Upper lobe of left lung (tissue), 6 donors: ENCODE results near the gene COL20A1. TPM values are rescaled to one million over a fixed set of nuclear protein-coding genes. Genes with fewer than 3 reads are reported as not detected.

ENCODE experiments used
- ATAC-seq, 2 donors: fragments of 200-7000 bp; cut with Tn5 transposase; one replicate each; pipeline ENCODE4 v1.9.1; 2022; ENCODE audit warnings: mild to moderate bottlenecking in 2 of 2, moderate library complexity in 2 of 2; ENCODE audit not compliant: low FRiP score in 2 of 2
- DNase-seq, 2 donors: peaks; one replicate each; pipeline ENCODE4 v3.0.0-alpha.2; 2019 to 2020
- H3K27ac ChIP-seq, 4 donors: fragments of 200-600 bp; sonication (generic); one replicate each; pipeline ENCODE4 v1.5.1; 2016 to 2019
- H3K27me3 ChIP-seq, 4 donors: fragments of 200-600 bp; sonication (generic); one replicate each; pipeline ENCODE4 v1.5.1; 2017 to 2019
- H3K36me3 ChIP-seq, 4 donors: fragments of 200-600 bp; sonication (generic); one replicate each; pipeline ENCODE4 v1.5.1; 2016 to 2019
- H3K4me1 ChIP-seq, 4 donors: fragments of 200-600 bp; sonication (generic); one replicate each; pipeline ENCODE4 v1.5.1; 2018 to 2019
- H3K4me3 ChIP-seq, 4 donors: fragments of 200-600 bp; sonication (generic); one replicate each; pipeline ENCODE4 v1.5.1; 2017 to 2019; ENCODE audit warnings: mild to moderate bottlenecking in 2 of 4, moderate library complexity in 1 of 4
- H3K9me3 ChIP-seq, 4 donors: fragments of 200-600 bp; sonication (generic); one replicate each; pipeline ENCODE4 v1.5.1; 2018 to 2019
- EP300 ChIP-seq, 4 donors: sonication (generic); formaldehyde crosslinking; IDR thresholded peaks; one replicate each; pipeline ENCODE4 v1.5.1; 2017; ENCODE audit warnings: antibody characterized with exemption in 4 of 4, control low read depth in 2 of 4
- POLR2A ChIP-seq, 4 donors: fragments of 450-650 bp; IDR thresholded peaks; one replicate each; pipeline ENCODE4 v1.5.1; 2016 to 2017; ENCODE audit warnings: antibody characterized with exemption in 4 of 4, mild to moderate bottlenecking in 2 of 4
- POLR2AphosphoS5 ChIP-seq, 2 donors: sonication (generic); formaldehyde crosslinking; IDR thresholded peaks; one replicate each; pipeline ENCODE4 v1.5.1; 2017; ENCODE audit warnings: antibody characterized with exemption in 2 of 2
- WGBS, 2 donors: methylation state at CpG; one replicate each; pipeline ENCODE4 v1.1.5; 2017 to 2018; 5-methylcytosine and 5-hydroxymethylcytosine counted together
- total RNA-seq, 6 donors: library from RNA; depleted of rRNA in 4 of 6; stranded (reverse); fragments of >200 nt in 4 of 6; gene quantifications; one replicate each; pipeline versions ENCODE4 v1.1.0 to v1.2.1, GENCODE V29; 2016 to 2021
- TF ChIP-seq, protein P1 (sequence below), 6 experiments: fragments of 450-650 bp in 4 of 6; fragments of 200-600 bp in 2 of 6; sonication (generic) in 2 of 6; IDR thresholded peaks; one replicate each; pipeline ENCODE4 v1.5.1; 2016 to 2019; ENCODE audit warnings: antibody characterized with exemption in 6 of 6
- donor health status: DM: no; HTN: no; CAD: no; lungs with moderate emphysema.
- donor health status: DM: no; HTN: yes; CAD: no; lungs with severe emphysema.

COL20A1 gene
- total RNA-seq, 6 donors from 2014 or later: 0.03 TPM; not detected in 5

DNA sequence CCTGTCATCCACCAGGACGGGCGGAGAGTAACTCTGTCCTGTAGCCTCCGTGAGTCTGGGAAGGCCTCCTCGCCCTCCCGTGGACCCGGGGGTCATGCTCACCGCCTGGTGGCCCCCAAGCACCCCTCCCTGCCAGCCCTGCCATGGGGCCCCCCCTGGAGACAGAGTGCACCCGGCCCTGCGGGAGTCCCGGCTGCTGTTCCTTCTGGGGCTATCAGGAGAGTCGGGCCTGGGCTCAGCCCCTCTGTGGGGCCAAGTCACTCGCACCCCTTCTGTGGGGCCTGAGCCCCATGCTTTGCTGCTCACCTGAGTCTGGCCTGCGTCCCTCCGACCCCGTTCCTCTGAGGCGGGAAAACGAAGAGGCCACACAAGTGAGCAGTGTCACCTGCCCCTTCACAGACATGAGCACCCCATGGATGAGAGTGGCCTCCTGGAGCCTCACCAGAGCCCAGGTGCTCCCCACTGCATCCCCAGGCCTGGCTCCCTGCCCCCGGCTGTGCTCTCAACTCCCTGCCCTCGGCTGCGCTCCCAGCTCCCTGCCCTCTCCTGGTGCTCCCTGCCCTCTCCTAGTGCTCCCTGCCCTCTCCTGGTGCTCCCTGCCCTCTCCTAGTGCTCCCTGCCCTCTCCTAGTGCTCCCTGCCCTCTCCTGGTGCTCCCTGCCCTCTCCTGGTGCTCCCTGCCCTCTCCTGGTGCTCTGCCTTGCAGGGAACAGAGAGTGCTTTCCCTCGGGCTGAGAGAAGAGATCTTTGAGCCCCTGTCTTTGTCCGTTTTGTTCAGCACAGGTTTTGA, 72.8 kb downstream of the COL20A1 start:
- DNase-seq (peak in 1 of 2 donors; percentile 79), ATAC-seq (no peak)
- H3K4me3 ChIP-seq: no peak overlapping the region
- H3K4me1 ChIP-seq: peaks cover 0 to under 1% (median 0%) of the 10 kb centered on the region in 4 donors
- peaks cover 0 to 11% (median 4%) of the 10 kb centered on the region in 4 donors for H3K27me3 ChIP-seq
- no peaks in the 10 kb centered on the region for H3K9me3 ChIP-seq
- no peaks in the 10 kb centered on the region for H3K36me3 ChIP-seq
- TF ChIP-seq POLR2AphosphoS5 (IDR thresholded peaks at IDR 0.05) (no peak), POLR2A (IDR thresholded peaks at IDR 0.05) (no peak), EP300 (IDR thresholded peaks at IDR 0.05) (no peak)
- TF ChIP-seq, protein P1, sequence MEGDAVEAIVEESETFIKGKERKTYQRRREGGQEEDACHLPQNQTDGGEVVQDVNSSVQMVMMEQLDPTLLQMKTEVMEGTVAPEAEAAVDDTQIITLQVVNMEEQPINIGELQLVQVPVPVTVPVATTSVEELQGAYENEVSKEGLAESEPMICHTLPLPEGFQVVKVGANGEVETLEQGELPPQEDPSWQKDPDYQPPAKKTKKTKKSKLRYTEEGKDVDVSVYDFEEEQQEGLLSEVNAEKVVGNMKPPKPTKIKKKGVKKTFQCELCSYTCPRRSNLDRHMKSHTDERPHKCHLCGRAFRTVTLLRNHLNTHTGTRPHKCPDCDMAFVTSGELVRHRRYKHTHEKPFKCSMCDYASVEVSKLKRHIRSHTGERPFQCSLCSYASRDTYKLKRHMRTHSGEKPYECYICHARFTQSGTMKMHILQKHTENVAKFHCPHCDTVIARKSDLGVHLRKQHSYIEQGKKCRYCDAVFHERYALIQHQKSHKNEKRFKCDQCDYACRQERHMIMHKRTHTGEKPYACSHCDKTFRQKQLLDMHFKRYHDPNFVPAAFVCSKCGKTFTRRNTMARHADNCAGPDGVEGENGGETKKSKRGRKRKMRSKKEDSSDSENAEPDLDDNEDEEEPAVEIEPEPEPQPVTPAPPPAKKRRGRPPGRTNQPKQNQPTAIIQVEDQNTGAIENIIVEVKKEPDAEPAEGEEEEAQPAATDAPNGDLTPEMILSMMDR (IDR thresholded peaks at IDR 0.05): no peak
- WGBS, 2 donors: 78 to 79% methylated on average over 5 to 22 of the region's 22 CpGs
- no peak overlapping the region for H3K27ac ChIP-seq

GRCh38 chr20:63366390-63367365, 73.7 kb downstream of the COL20A1 start:
- no peak for TF ChIP-seq EP300 (IDR thresholded peaks at IDR 0.05)
- TF ChIP-seq, protein P1 (IDR thresholded peaks at IDR 0.05): no peak
- TF ChIP-seq POLR2AphosphoS5 (IDR thresholded peaks at IDR 0.05): no peak
- no peak for TF ChIP-seq POLR2A (IDR thresholded peaks at IDR 0.05)
- no peak overlapping the region for H3K4me3 ChIP-seq
- 76 to 78% methylated on average over 22 to 30 of the region's 30 CpGs for WGBS, 2 donors
- H3K4me1 ChIP-seq: no peaks in the 10 kb centered on the region
- no peaks in the 10 kb centered on the region for H3K9me3 ChIP-seq
- H3K27me3 ChIP-seq: peaks cover 0 to 14% (median under 1%) of the 10 kb centered on the region in 4 donors
- no peak for ATAC-seq
- no peak overlapping the region for H3K27ac ChIP-seq
- H3K36me3 ChIP-seq: no peaks in the 10 kb centered on the region
- DNase-seq: peak in 1 of 2 donors; percentile 68

GRCh38 chr20:63367446-63368055, 74.6 kb downstream of the COL20A1 start:
- Histone ChIP-seq H3K27me3 (peaks cover 0 to 15% (median 0%) of the 10 kb centered on the region in 4 donors), H3K9me3 (no peaks in the 10 kb centered on the region), H3K36me3 (no peaks in the 10 kb centered on the region), H3K4me1 (no peaks in the 10 kb centered on the region), H3K27ac (no peak overlapping the region), H3K4me3 (no peak overlapping the region)
- ATAC-seq (no peak), DNase-seq (peak in 1 of 2 donors; percentile 44)
- WGBS, 2 donors: 65% methylated on average over 4 to 24 of the region's 24 CpGs
- TF ChIP-seq EP300 (IDR thresholded peaks at IDR 0.05): no peak
- no peak for TF ChIP-seq POLR2AphosphoS5 (IDR thresholded peaks at IDR 0.05)
- TF ChIP-seq POLR2A (IDR thresholded peaks at IDR 0.05): no peak
- TF ChIP-seq, protein P1 (IDR thresholded peaks at IDR 0.05): no peak

DNA sequence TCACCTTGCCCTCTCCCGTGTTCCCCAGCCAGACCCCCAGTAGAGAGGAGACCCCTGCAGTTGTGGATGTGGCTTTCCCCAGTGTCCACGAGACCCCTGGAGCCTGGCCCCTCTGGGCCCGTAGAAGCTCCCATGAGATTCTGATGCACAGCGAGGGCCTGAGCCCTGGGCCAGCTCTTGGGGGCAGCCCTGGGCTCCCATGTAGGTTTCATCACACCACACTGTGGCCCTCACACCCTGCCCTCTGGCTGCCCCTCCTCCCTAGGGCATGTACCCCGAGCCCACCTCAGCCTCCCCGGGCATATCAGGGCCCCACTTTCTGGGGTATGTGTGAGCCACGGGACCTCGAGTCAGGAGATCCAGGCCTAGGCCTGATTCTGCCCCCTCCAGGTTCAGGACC, 75.2 kb downstream of the COL20A1 start:
- H3K27ac ChIP-seq: no peak overlapping the region
- H3K4me3 ChIP-seq: no peak overlapping the region
- H3K4me1 ChIP-seq: no peaks in the 10 kb centered on the region
- 73% methylated on average over 8 of the region's 8 CpGs; no CpG with 5 or more reads in 1 of the 2 donors for WGBS, 2 donors
- DNase-seq: peak in 1 of 2 donors; percentile 44
- TF ChIP-seq EP300 (IDR thresholded peaks at IDR 0.05) (no peak), POLR2AphosphoS5 (IDR thresholded peaks at IDR 0.05) (no peak), POLR2A (IDR thresholded peaks at IDR 0.05) (no peak)
- TF ChIP-seq, protein P1 (IDR thresholded peaks at IDR 0.05): no peak
- H3K27me3 ChIP-seq: peaks cover 0 to 15% (median 0%) of the 10 kb centered on the region in 4 donors
- no peaks in the 10 kb centered on the region for H3K9me3 ChIP-seq
- ATAC-seq: no peak
- no peaks in the 10 kb centered on the region for H3K36me3 ChIP-seq
